Measurements from ENCODE around the gene ADCY4. TPM values are rescaled to one million over a fixed set of nuclear protein-coding genes. Genes with fewer than 3 reads are reported as not detected.

The ADCY4 gene
- total and polyA plus RNA-seq, 2 donors (not counting 3 experiments of a cell fraction or from before 2014, with no cell fraction given): 81.6 to 84.0 TPM

DNA sequence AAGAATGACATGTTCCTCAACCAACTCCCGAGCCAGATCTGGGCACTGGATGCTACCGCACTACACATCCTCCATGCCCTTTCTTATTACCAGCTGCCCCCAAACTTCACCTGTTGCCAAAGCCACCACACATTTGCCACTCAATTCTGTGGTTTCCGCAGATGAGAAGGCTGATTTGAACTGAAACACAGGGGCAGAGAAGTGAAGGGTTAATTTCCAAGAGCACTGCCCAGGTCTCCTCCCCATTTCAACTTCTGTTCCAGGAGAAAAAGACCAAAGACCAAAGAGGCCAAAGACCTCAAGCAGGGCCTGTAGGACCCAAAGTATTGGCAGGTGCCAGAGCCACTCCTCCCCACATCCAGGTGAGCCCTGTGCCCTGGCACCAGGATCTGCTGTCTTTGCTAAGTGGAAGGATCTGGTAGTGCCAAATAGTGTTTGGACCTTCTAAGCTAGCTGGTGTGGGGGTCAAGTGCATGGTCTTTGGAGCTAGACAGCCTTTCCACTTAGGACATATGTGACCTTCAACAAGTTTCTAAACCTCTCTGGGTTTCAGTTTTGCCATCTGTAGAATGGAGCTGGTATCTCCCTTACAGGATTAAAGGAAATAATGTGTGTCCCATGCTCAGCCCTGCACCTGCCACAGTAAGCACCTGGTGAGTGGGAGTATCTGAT is 43.3 kb downstream of the ADCY4 start:
- Histone ChIP-seq H2AFZ (ENCODE audit: low read depth, low read length) (no peak overlapping the region), H3K4me3 (replicated peaks in 1 of 3; ENCODE audit: insufficient read depth in 1 of 3, low read depth in 1 of 3, low read length in 3 of 3) (no peak overlapping the region), H3K4me2 (ENCODE audit: insufficient read depth, low read length) (no peak overlapping the region), H3K79me2 (ENCODE audit: control insufficient read depth, insufficient read depth, low read length) (no peaks in the 10 kb centered on the region), H3K9me1 (replicated peaks; ENCODE audit: control insufficient read depth, extremely low read depth, insufficient read depth, low read length) (no peaks in the 10 kb centered on the region), H3K9me3 (replicated peaks; ENCODE audit: control insufficient read depth, insufficient read depth, low read length) (no peaks in the 10 kb centered on the region), H3K36me3 (ENCODE audit: control insufficient read depth in 2 of 2, extremely low read depth in 1 of 2, insufficient read depth in 2 of 2, low read length in 2 of 2) (peaks cover 5 to 19% of the 10 kb centered on the region in 2 experiments), H3K27me3 (ENCODE audit: control insufficient read depth in 2 of 2, insufficient read depth in 2 of 2, low read length in 2 of 2) (no peaks in the 10 kb centered on the region), H3K9ac (replicated peaks; ENCODE audit: extremely low read depth, insufficient read depth, low read length) (no peak overlapping the region), H4K20me1 (replicated peaks; ENCODE audit: control insufficient read depth, extremely low read depth, insufficient read depth, low read length) (no peaks in the 10 kb centered on the region), H3K27ac (ENCODE audit: insufficient read depth, low read depth, low read length) (no peak overlapping the region), H3K4me1 (ENCODE audit: control insufficient read depth, extremely low read depth, insufficient read depth, low read length) (peaks cover 4% of the 10 kb centered on the region)
- dilution Hi-C loops (cut with MboI; ENCODE audit: extremely low pct_ligation_motif_present, low sequenced_read_pairs): no loop called here
- no peak for DNase-seq (ENCODE audit: low read depth, low spot score)
- BruUV-seq (replicated peaks): no TSS peak
- TF ChIP-seq, protein P1, sequence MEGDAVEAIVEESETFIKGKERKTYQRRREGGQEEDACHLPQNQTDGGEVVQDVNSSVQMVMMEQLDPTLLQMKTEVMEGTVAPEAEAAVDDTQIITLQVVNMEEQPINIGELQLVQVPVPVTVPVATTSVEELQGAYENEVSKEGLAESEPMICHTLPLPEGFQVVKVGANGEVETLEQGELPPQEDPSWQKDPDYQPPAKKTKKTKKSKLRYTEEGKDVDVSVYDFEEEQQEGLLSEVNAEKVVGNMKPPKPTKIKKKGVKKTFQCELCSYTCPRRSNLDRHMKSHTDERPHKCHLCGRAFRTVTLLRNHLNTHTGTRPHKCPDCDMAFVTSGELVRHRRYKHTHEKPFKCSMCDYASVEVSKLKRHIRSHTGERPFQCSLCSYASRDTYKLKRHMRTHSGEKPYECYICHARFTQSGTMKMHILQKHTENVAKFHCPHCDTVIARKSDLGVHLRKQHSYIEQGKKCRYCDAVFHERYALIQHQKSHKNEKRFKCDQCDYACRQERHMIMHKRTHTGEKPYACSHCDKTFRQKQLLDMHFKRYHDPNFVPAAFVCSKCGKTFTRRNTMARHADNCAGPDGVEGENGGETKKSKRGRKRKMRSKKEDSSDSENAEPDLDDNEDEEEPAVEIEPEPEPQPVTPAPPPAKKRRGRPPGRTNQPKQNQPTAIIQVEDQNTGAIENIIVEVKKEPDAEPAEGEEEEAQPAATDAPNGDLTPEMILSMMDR (IDR thresholded peaks at IDR 0.05; ENCODE audit: extremely low read depth in 1 of 2, insufficient read depth in 1 of 2, low read depth in 1 of 2, low read length in 2 of 2): no peak
- TF ChIP-seq, protein P2, sequence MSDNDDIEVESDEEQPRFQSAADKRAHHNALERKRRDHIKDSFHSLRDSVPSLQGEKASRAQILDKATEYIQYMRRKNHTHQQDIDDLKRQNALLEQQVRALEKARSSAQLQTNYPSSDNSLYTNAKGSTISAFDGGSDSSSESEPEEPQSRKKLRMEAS (IDR thresholded peaks at IDR 0.05; ENCODE audit: insufficient read depth, insufficient read length): no peak
- TF ChIP-seq GATA2 (IDR thresholded peaks at IDR 0.05; ENCODE audit: insufficient read depth, insufficient read length, low read depth, low read length) (no peak), POLR2A (IDR thresholded peaks at IDR 0.05; ENCODE audit: low read depth, low read length) (no peak), POLR2AphosphoS5 (IDR thresholded peaks at IDR 0.05; ENCODE audit: insufficient read depth, low read depth, low read length) (no peak), JUN (IDR thresholded peaks at IDR 0.05; ENCODE audit: borderline replicate concordance, insufficient read depth, insufficient read length, low read depth) (no peak), FOS (IDR thresholded peaks at IDR 0.05; ENCODE audit: borderline replicate concordance, insufficient read depth, low read length) (no peak), MYC (IDR thresholded peaks at IDR 0.05; ENCODE audit: low read depth, low read length) (no peak), EZH2 (IDR thresholded peaks at IDR 0.05; ENCODE audit: borderline replicate concordance, low read depth, low read length, severe bottlenecking) (no peak)
- intact Hi-C loops (cut with micrococcal nuclease): no loop called here
- CTCF ChIA-PET: interaction anchor here (1.0 to 3.5 kb wide), 4 partner anchors 16 to 119 kb away, joined by 3 to 16 read pairs (median 10); partner anchors contain the start of genes CIDEB, MDP1 and TINF2
- FAIRE-seq: no peak
- POLR2A ChIA-PET: no interaction called here
